ENCODE measurements around the gene ERC1. TPM values are rescaled to one million over a fixed set of nuclear protein-coding genes. Genes with fewer than 3 reads are reported as not detected.

Gene ERC1
- total RNA-seq, 1 donor from 2014 or later: 79.5 TPM

DNA sequence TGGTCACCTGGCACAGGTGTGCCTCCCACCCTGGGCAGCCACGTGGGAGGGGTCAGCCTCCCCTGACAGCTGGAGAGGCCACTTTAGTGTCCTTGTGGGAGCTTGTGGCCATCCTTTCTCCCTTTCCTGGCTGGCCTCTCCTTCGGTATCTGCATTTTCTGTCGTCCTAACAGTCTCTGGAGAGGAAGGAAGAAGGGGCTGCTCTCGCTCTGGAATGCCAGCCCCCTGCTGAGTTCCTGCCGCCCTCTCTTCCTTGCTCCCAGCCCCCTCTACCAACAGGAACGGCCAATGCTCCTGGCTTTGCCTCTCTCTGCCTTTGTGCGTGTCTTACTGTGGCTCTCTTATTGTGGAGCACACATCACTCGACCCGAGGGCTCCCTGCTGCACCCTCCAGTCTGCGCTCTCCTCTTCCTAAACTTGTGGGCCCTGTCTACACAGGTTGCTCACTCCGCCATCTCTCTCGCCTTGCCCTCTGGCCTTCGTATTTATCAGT is 532.6 kb downstream of the ERC1 start:
- H3K4me3 Mint-ChIP-seq (ENCODE audit: unreplicated experiment): no peak overlapping the region
- DNase-seq (ENCODE audit: extremely low spot score, unreplicated experiment): no peak
- peaks cover 49% of the 10 kb centered on the region for H3K4me1 Mint-ChIP-seq (ENCODE audit: unreplicated experiment)
- H3K9me3 Mint-ChIP-seq (ENCODE audit: unreplicated experiment): no peaks in the 10 kb centered on the region
- peak overlapping the region; percentile 54 for H3K27ac Mint-ChIP-seq (ENCODE audit: unreplicated experiment)
- no peaks in the 10 kb centered on the region for H3K36me3 Mint-ChIP-seq (ENCODE audit: unreplicated experiment)
- TF ChIP-seq, protein P1, sequence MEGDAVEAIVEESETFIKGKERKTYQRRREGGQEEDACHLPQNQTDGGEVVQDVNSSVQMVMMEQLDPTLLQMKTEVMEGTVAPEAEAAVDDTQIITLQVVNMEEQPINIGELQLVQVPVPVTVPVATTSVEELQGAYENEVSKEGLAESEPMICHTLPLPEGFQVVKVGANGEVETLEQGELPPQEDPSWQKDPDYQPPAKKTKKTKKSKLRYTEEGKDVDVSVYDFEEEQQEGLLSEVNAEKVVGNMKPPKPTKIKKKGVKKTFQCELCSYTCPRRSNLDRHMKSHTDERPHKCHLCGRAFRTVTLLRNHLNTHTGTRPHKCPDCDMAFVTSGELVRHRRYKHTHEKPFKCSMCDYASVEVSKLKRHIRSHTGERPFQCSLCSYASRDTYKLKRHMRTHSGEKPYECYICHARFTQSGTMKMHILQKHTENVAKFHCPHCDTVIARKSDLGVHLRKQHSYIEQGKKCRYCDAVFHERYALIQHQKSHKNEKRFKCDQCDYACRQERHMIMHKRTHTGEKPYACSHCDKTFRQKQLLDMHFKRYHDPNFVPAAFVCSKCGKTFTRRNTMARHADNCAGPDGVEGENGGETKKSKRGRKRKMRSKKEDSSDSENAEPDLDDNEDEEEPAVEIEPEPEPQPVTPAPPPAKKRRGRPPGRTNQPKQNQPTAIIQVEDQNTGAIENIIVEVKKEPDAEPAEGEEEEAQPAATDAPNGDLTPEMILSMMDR (IDR thresholded peaks at IDR 0.05): no peak
- H3K27me3 Mint-ChIP-seq (ENCODE audit: unreplicated experiment): no peaks in the 10 kb centered on the region

DNA sequence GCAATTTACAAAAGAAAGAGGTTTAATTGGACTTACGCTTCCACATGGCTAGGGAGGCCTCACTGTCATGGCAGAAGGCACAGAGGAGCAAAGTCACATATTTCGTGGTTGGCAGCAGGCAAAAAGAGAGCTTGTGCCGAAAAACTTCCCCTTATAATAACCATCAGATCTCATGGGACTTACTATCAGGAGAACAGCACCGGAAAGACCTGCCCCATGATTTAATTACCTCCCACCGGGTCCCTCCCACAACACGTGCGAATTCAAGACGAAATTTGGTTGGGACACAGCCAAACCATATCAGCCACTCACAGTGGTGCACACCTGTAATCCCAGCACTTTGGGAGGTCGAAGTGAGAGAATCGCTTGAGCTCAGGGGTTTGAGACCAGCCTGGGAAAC is 534.8 kb downstream of the ERC1 start:
- Mint-ChIP-seq H3K27me3 (ENCODE audit: unreplicated experiment) (no peaks in the 10 kb centered on the region), H3K27ac (ENCODE audit: unreplicated experiment) (no peak overlapping the region)

DNA sequence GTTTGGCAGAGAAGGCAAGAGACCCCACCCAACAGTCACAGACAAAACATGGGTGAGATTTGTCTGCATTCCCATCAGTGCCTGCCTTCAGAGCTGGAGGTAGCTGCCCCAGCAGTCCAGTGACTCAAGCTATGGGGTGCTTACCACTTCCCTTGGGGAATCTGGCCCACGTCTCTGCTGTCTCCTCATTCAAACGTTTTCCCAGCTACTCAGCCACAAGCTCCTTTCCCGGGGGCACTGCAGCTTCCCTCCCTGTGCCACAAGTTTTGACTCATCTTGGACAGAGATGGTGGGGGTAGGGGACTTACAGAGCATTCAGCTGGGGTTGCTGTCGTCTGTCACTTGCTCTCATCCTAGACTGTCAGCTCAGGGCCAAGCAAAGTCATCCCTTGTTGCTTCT is 536.8 kb downstream of the ERC1 start:
- TF ChIP-seq, protein P1 (IDR thresholded peaks at IDR 0.05): no peak
- H3K27ac Mint-ChIP-seq (ENCODE audit: unreplicated experiment): peak overlapping the region; percentile 38
- no peaks in the 10 kb centered on the region for H3K27me3 Mint-ChIP-seq (ENCODE audit: unreplicated experiment)
- H3K9me3 Mint-ChIP-seq (ENCODE audit: unreplicated experiment): no peaks in the 10 kb centered on the region
- H3K4me1 Mint-ChIP-seq (ENCODE audit: unreplicated experiment): peaks cover 53% of the 10 kb centered on the region
- no peak overlapping the region for H3K4me3 Mint-ChIP-seq (ENCODE audit: unreplicated experiment)
- H3K36me3 Mint-ChIP-seq (ENCODE audit: unreplicated experiment): no peaks in the 10 kb centered on the region
- no peak for DNase-seq (ENCODE audit: extremely low spot score, unreplicated experiment)

More for the DNA sequence above, 534.8 kb downstream of the ERC1 start:
- Mint-ChIP-seq H3K36me3 (ENCODE audit: unreplicated experiment) (no peaks in the 10 kb centered on the region), H3K4me1 (ENCODE audit: unreplicated experiment) (peaks cover 41% of the 10 kb centered on the region), H3K4me3 (ENCODE audit: unreplicated experiment) (no peak overlapping the region), H3K9me3 (ENCODE audit: unreplicated experiment) (no peaks in the 10 kb centered on the region)
- TF ChIP-seq, protein P1 (IDR thresholded peaks at IDR 0.05): no peak
- DNase-seq (ENCODE audit: extremely low spot score, unreplicated experiment): no peak

DNA sequence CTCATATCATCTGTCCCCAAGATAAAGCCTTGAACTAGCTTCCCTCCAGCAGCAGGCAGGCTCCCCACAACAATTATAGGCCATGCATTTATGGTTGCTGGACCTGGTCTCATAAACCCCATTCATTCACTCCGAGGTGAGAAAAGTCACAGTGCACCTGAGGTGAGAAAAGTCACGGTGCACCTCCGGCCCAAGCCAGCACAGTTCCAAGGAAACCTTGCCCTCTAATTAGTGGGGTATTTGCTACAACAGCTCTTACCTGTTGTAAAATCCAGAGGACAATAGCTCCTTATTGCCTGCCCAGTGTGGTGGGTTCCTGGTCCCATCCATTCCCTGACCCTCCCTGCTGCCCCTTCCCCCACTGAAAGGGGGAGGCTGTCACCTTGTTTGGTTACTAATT is 537.8 kb downstream of the ERC1 start:
- H3K4me1 Mint-ChIP-seq (ENCODE audit: unreplicated experiment): peaks cover 55% of the 10 kb centered on the region
- no peaks in the 10 kb centered on the region for H3K9me3 Mint-ChIP-seq (ENCODE audit: unreplicated experiment)
- H3K27ac Mint-ChIP-seq (ENCODE audit: unreplicated experiment): peak overlapping the region; percentile 91
- TF ChIP-seq, protein P1 (IDR thresholded peaks at IDR 0.05): no peak
- DNase-seq (ENCODE audit: extremely low spot score, unreplicated experiment): no peak
- no peak overlapping the region for H3K4me3 Mint-ChIP-seq (ENCODE audit: unreplicated experiment)
- no peaks in the 10 kb centered on the region for H3K27me3 Mint-ChIP-seq (ENCODE audit: unreplicated experiment)
- H3K36me3 Mint-ChIP-seq (ENCODE audit: unreplicated experiment): no peaks in the 10 kb centered on the region

DNA sequence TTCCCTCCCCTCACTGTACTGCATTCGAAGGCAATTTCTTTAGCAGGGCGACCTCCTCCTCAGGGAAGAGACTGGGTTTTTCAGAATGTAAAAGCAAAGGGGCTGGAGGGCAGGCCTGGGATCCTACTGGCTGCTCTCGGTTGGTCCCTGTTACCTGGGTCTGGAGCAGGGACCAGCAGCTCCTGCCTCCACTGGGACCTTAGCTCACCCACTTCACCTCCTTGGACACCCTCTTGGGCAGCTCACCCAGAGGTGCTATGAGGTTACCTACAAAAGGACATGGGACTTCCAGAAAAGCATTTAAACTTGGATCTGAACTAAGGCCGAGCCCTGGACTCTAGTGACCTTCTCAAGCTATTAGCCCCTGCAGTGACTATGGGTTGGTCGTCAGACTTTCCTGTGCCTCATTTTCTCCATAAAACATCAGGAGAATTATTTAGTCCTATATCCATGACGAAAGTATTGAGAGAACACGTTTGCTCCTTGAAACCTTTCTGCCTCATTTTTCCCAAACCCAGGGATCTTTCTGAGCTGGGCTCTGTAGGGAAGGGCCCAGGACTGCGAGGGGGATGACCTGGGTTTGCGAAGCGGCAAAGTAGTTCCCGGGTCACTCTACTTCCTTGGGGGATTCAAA is 538.3 kb downstream of the ERC1 start:
- H3K4me1 Mint-ChIP-seq (ENCODE audit: unreplicated experiment): peaks cover 57% of the 10 kb centered on the region
- no peak for DNase-seq (ENCODE audit: extremely low spot score, unreplicated experiment)
- H3K9me3 Mint-ChIP-seq (ENCODE audit: unreplicated experiment): no peaks in the 10 kb centered on the region
- H3K27ac Mint-ChIP-seq (ENCODE audit: unreplicated experiment): peak overlapping the region; percentile 91
- H3K27me3 Mint-ChIP-seq (ENCODE audit: unreplicated experiment): no peaks in the 10 kb centered on the region
- H3K36me3 Mint-ChIP-seq (ENCODE audit: unreplicated experiment): no peaks in the 10 kb centered on the region
- TF ChIP-seq, protein P1 (IDR thresholded peaks at IDR 0.05): no peak
- peak overlapping the region; percentile 88 for H3K4me3 Mint-ChIP-seq (ENCODE audit: unreplicated experiment)
